Neuronal stem cell (in vitro differentiated cells): Measurements from ENCODE around the gene FAM217B.

Source experiments
- DNase-seq: peaks from one replicate; pipeline ENCODE4 v3.0.0-alpha.2; 2013; ENCODE audit warnings: low spot score
- H2AFZ ChIP-seq: one replicate; pipeline ENCODE4 v1.6.1; 2013; ENCODE audit warnings: mild to moderate bottlenecking, low read length, inconsistent platforms
- H2AK5ac ChIP-seq: 2 replicates; pipeline ENCODE4 v1.6.1; 2013; ENCODE audit warnings: low read depth, mild to moderate bottlenecking, inconsistent platforms, low read length, moderate library complexity, mixed read lengths
- H2BK120ac ChIP-seq: 2 replicates; pipeline ENCODE4 v1.6.1; 2013; ENCODE audit warnings: low read depth, mild to moderate bottlenecking, inconsistent platforms, low read length, moderate library complexity, mixed read lengths
- H2BK12ac ChIP-seq: one replicate; pipeline ENCODE4 v1.6.1; 2013; ENCODE audit warnings: low read length, inconsistent platforms
- H2BK15ac ChIP-seq: 2 replicates; pipeline ENCODE4 v1.6.1; 2013; ENCODE audit warnings: mild to moderate bottlenecking, low read length, inconsistent platforms, mixed read lengths
- H2BK5ac ChIP-seq: one replicate; pipeline ENCODE4 v1.6.1; 2013; ENCODE audit warnings: inconsistent platforms, mild to moderate bottlenecking, low read length, moderate library complexity
- H3K14ac ChIP-seq: one replicate; pipeline ENCODE4 v1.6.1; 2013; ENCODE audit warnings: low read length, inconsistent platforms
- H3K18ac ChIP-seq: 2 replicates; pipeline ENCODE4 v1.6.1; 2013; ENCODE audit warnings: low read length, inconsistent platforms
- H3K23ac ChIP-seq: 2 replicates; pipeline ENCODE4 v1.6.1; 2013; ENCODE audit warnings: low read depth, mild to moderate bottlenecking, mixed read lengths, low read length, inconsistent platforms; ENCODE audit not compliant: poor library complexity
- H3K27ac ChIP-seq: replicated peaks from 3 replicates; pipeline ENCODE4 v1.5.1; 2013; ENCODE audit warnings: low read length, inconsistent platforms
- H3K27me3 ChIP-seq, 3 experiments: 2 replicates each; pipeline ENCODE4 v1.6.1; 2013; ENCODE audit warnings: low read length in 3 of 3, mild to moderate bottlenecking in 2 of 3, inconsistent platforms in 1 of 3, low read depth in 1 of 3, mixed read lengths in 1 of 3, moderate library complexity in 1 of 3; ENCODE audit not compliant: control insufficient read depth in 3 of 3, insufficient read depth in 3 of 3
- H3K36me3 ChIP-seq, 2 donors: replicated peaks in 1 of 2; 2 replicates each; pipeline ENCODE4 v1.6.1; 2013; ENCODE audit warnings: low read length in 2 of 2; ENCODE audit not compliant: control insufficient read depth in 2 of 2, insufficient read depth in 2 of 2
- H3K4ac ChIP-seq: 2 replicates; pipeline ENCODE4 v1.6.1; 2013; ENCODE audit warnings: inconsistent platforms, mild to moderate bottlenecking, low read length, moderate library complexity
- H3K4me1 ChIP-seq, 2 donors: 1 replicate in 1 of 2; 2 replicates in 1 of 2; pipeline ENCODE4 v1.6.1; 2013; ENCODE audit warnings: low read length in 2 of 2, low read depth in 1 of 2; ENCODE audit not compliant: control insufficient read depth in 2 of 2, insufficient read depth in 1 of 2
- H3K4me2 ChIP-seq: one replicate; pipeline ENCODE4 v1.6.1; 2013; ENCODE audit warnings: mild to moderate bottlenecking, low read length, inconsistent platforms; ENCODE audit not compliant: insufficient read depth, poor library complexity, severe bottlenecking
- H3K4me3 ChIP-seq, 2 donors: 2 replicates each; pipeline ENCODE4 v1.5.1; 2013; ENCODE audit warnings: low read length in 2 of 2, mild to moderate bottlenecking in 2 of 2, inconsistent platforms in 1 of 2, moderate library complexity in 1 of 2
- H3K79me1 ChIP-seq: one replicate; pipeline ENCODE4 v1.6.1; 2013; ENCODE audit warnings: low read depth, mild to moderate bottlenecking, inconsistent platforms, low read length, moderate library complexity
- H3K9ac ChIP-seq: one replicate; pipeline ENCODE4 v1.6.1; 2013; ENCODE audit warnings: mild to moderate bottlenecking, low read depth, low read length, inconsistent platforms; ENCODE audit not compliant: poor library complexity
- H3K9me3 ChIP-seq, 2 donors: replicated peaks in 1 of 2; 2 replicates each; pipeline versions ENCODE3 to v1.6.1; 2013; ENCODE audit warnings: low read length in 2 of 2, mild to moderate bottlenecking in 2 of 2, inconsistent platforms in 1 of 2, low read depth in 1 of 2, mixed read lengths in 1 of 2, moderate library complexity in 1 of 2; ENCODE audit not compliant: control insufficient read depth in 2 of 2, insufficient read depth in 1 of 2
- H4K8ac ChIP-seq: one replicate; pipeline ENCODE4 v1.6.1; 2013; ENCODE audit warnings: low read depth, mild to moderate bottlenecking, inconsistent platforms, low read length, moderate library complexity
- H4K91ac ChIP-seq: one replicate; pipeline ENCODE4 v1.6.1; 2013; ENCODE audit warnings: low read length, low read depth, mild to moderate bottlenecking, inconsistent platforms; ENCODE audit not compliant: poor library complexity
- WGBS, 2 donors: extraction: QIAGEN DNeasy Blood & Tissue Kit; methylation state at CpG; one replicate each; pipeline ENCODE4 v1.1.7; 2013; ENCODE audit warnings: missing lambda C conversion rate in 2 of 2, mixed read lengths in 1 of 2; ENCODE audit not compliant: insufficient read length in 2 of 2, insufficient replicate concordance in 1 of 2; ENCODE audit errors: extremely low coverage in 2 of 2; 5-methylcytosine and 5-hydroxymethylcytosine counted together

The FAM217B gene

DNA sequence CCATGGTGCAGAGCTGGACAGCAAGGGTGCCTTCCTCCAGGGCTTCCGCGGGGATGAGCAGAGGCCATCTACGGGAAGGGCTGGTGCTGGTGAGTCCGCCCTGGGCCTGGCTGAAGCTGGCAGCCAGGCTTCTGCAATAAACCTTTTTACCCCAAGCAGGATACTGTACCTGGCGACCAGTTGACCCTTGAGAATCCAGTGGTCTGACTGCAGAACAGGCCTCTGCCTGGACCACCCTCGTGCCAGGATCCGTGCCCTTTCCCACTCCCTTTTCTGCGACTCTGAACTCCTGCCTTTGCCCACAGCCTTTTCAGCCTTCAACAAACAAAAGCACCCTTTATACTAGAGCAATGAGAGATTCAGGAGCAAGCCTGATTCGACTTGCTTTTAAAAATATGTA, 36.9 kb downstream of the FAM217B start:
- H3K27ac ChIP-seq: no peak overlapping the region
- no peak overlapping the region for H4K8ac ChIP-seq
- no peaks in the 10 kb centered on the region for H3K27me3 ChIP-seq
- no peak overlapping the region for H2BK5ac ChIP-seq
- no peak overlapping the region for H3K9ac ChIP-seq
- H3K4me1 ChIP-seq: no peaks in the 10 kb centered on the region
- H3K4me3 ChIP-seq: no peak overlapping the region
- H3K18ac ChIP-seq: no peak overlapping the region
- no peak for DNase-seq
- H3K23ac ChIP-seq: no peak overlapping the region
- no peak overlapping the region for H4K91ac ChIP-seq
- H3K4me2 ChIP-seq: no peak overlapping the region
- no peaks in the 10 kb centered on the region for H3K36me3 ChIP-seq
- H2AK5ac ChIP-seq: no peak overlapping the region
- H3K79me1 ChIP-seq: no peaks in the 10 kb centered on the region
- H3K9me3 ChIP-seq: no peaks in the 10 kb centered on the region
- no peak overlapping the region for H2BK120ac ChIP-seq
- H2BK15ac ChIP-seq: no peak overlapping the region
- H2BK12ac ChIP-seq: no peak overlapping the region
- WGBS, 2 donors: no CpG with 5 or more reads among the region's 9 CpGs
- no peak overlapping the region for H2AFZ ChIP-seq
- no peak overlapping the region for H3K4ac ChIP-seq
- no peak overlapping the region for H3K14ac ChIP-seq

DNA sequence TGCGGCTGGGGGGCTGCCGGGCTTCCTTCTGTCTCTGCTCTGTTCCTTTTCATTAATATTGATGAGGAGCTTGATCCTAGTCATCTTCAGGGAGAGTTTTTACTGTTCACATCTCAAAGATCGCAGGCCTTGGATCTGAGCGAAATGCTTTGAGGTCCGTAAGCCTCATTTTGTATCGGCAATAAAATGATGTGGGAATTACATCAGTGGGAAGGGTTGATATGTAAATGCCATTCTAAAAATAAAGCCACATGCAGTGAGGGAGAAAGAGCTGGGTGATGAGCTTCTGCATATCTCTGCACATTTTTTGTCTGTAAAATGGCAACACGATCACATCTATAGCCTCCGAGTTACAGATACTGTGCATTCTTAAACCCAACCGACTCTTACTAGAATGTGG, 42.9 kb downstream of the FAM217B start:
- no peak for DNase-seq
- H3K18ac ChIP-seq: no peak overlapping the region
- H2AFZ ChIP-seq: no peak overlapping the region
- no peak overlapping the region for H3K4ac ChIP-seq
- H3K27me3 ChIP-seq: no peaks in the 10 kb centered on the region
- H2BK15ac ChIP-seq: no peak overlapping the region
- H3K14ac ChIP-seq: no peak overlapping the region
- H3K9ac ChIP-seq: no peak overlapping the region
- no peak overlapping the region for H2AK5ac ChIP-seq
- WGBS, 2 donors: no CpG with 5 or more reads among the region's 9 CpGs
- H3K4me1 ChIP-seq: no peaks in the 10 kb centered on the region
- H2BK12ac ChIP-seq: no peak overlapping the region
- no peak overlapping the region for H3K4me2 ChIP-seq
- no peak overlapping the region for H3K23ac ChIP-seq
- H3K27ac ChIP-seq: no peak overlapping the region
- H4K8ac ChIP-seq: no peak overlapping the region
- no peaks in the 10 kb centered on the region for H3K79me1 ChIP-seq
- no peak overlapping the region for H2BK120ac ChIP-seq
- H2BK5ac ChIP-seq: no peak overlapping the region
- H4K91ac ChIP-seq: no peak overlapping the region
- H3K9me3 ChIP-seq: no peaks in the 10 kb centered on the region
- no peaks in the 10 kb centered on the region for H3K36me3 ChIP-seq
- no peak overlapping the region for H3K4me3 ChIP-seq

GRCh38 chr20:59984541-59984940, 44.4 kb downstream of the FAM217B start:
- H3K9ac ChIP-seq: no peak overlapping the region
- H3K4ac ChIP-seq: no peak overlapping the region
- H2AFZ ChIP-seq: no peak overlapping the region
- H2BK15ac ChIP-seq: no peak overlapping the region
- no peaks in the 10 kb centered on the region for H3K9me3 ChIP-seq
- no peak overlapping the region for H3K14ac ChIP-seq
- no peak overlapping the region for H2BK120ac ChIP-seq
- no peak overlapping the region for H3K23ac ChIP-seq
- H3K4me3 ChIP-seq: no peak overlapping the region
- no peak for DNase-seq
- no peak overlapping the region for H2AK5ac ChIP-seq
- peaks cover 0 to 3% of the 10 kb centered on the region in 2 donors for H3K4me1 ChIP-seq
- no peaks in the 10 kb centered on the region for H3K79me1 ChIP-seq
- H2BK5ac ChIP-seq: no peak overlapping the region
- no CpG with 5 or more reads among the region's 4 CpGs for WGBS, 2 donors
- no peak overlapping the region for H2BK12ac ChIP-seq
- H3K36me3 ChIP-seq: no peaks in the 10 kb centered on the region
- H3K4me2 ChIP-seq: no peak overlapping the region
- H4K91ac ChIP-seq: no peak overlapping the region
- no peak overlapping the region for H4K8ac ChIP-seq
- H3K27ac ChIP-seq: no peak overlapping the region
- H3K18ac ChIP-seq: no peak overlapping the region
- no peaks in the 10 kb centered on the region for H3K27me3 ChIP-seq

- H3K79me1 ChIP-seq: no peaks in the 10 kb centered on the region
Observed at GRCh38 chr20:59985164-59985563, 45.0 kb downstream of the FAM217B start.

More at GRCh38 chr20:59985164-59985563, 45.0 kb downstream of the FAM217B start:
- H2AK5ac ChIP-seq: no peak overlapping the region
- no peak overlapping the region for H3K18ac ChIP-seq
- no peak overlapping the region for H3K27ac ChIP-seq
- no peaks in the 10 kb centered on the region for H3K27me3 ChIP-seq
- H3K4ac ChIP-seq: no peak overlapping the region
- no peaks in the 10 kb centered on the region for H3K36me3 ChIP-seq
- H2BK12ac ChIP-seq: no peak overlapping the region
- H2AFZ ChIP-seq: no peak overlapping the region
- DNase-seq: no peak
- H3K4me3 ChIP-seq: no peak overlapping the region
- no peaks in the 10 kb centered on the region for H3K9me3 ChIP-seq
- H4K91ac ChIP-seq: no peak overlapping the region
- H2BK15ac ChIP-seq: no peak overlapping the region
- no peak overlapping the region for H3K23ac ChIP-seq
- no peak overlapping the region for H2BK5ac ChIP-seq
- no CpG with 5 or more reads among the region's 8 CpGs for WGBS, 2 donors
- no peak overlapping the region for H4K8ac ChIP-seq
- peaks cover 0 to 3% of the 10 kb centered on the region in 2 donors for H3K4me1 ChIP-seq
- H2BK120ac ChIP-seq: no peak overlapping the region
- no peak overlapping the region for H3K4me2 ChIP-seq
- H3K14ac ChIP-seq: no peak overlapping the region
- H3K9ac ChIP-seq: no peak overlapping the region
